Mucosa of descending colon (tissue), 3 donors: ENCODE results near the gene CNDP2. TPM values are rescaled to one million over a fixed set of nuclear protein-coding genes. Genes with fewer than 3 reads are reported as not detected.

Source experiments
- ATAC-seq: fragments of 200-7000 bp; cut with Tn5 transposase; one replicate; pipeline ENCODE4 v1.9.1; 2020; ENCODE audit warnings: mild to moderate bottlenecking, moderate library complexity
- DNase-seq, 3 donors: peaks; one replicate each; pipeline ENCODE4 v3.0.0-alpha.2; 2020
- H3K36me3 ChIP-seq: fragments of 200-600 bp; one replicate; pipeline ENCODE4 v1.8.0; 2021; ENCODE audit warnings: low read depth, mild to moderate bottlenecking
- H3K4me1 ChIP-seq: fragments of 200-600 bp; one replicate; pipeline ENCODE4 v1.8.0; 2021; ENCODE audit warnings: low read depth, mild to moderate bottlenecking
- H3K4me3 ChIP-seq: fragments of 200-600 bp; one replicate; pipeline ENCODE4 v1.8.0; 2021; ENCODE audit warnings: mild to moderate bottlenecking
- H3K9me3 ChIP-seq: fragments of 200-600 bp; one replicate; pipeline ENCODE4 v1.8.0; 2021; ENCODE audit warnings: mild to moderate bottlenecking
- intact Hi-C, 2 donors: fragments of 100-400 bp; cut with DNase I in 1 of 2; cut with micrococcal nuclease in 1 of 2; formaldehyde crosslinking; loops; one replicate each; pipeline versions ENCODE4 v1.11.0 to v1.11.1; 2022; cut with DNase I, micrococcal nuclease
- total RNA-seq, 3 donors: library from RNA; stranded (reverse); fragmentation: NEBNext Ultra II Directional in 2 of 3; extraction: Animal tissue kit (Norgen Biotek cat#: 25700) in 2 of 3; gene quantifications; one replicate each; pipeline versions ENCODE4 v1.2.1 to v1.2.4, GENCODE V29; 2021 to 2023
- TF ChIP-seq, protein P1 (sequence below): fragments of 200-600 bp; IDR thresholded peaks from one replicate; pipeline ENCODE4 v1.8.0; 2022; ENCODE audit warnings: antibody characterized with exemption, mild to moderate bottlenecking
- donor health status: DM: no; HTN: no; CAD: no; lungs with moderate emphysema.
- donor health status: DM: no; HTN: no; CAD: no.
- donor health status: DM: no; HTN: yes; CAD: no.

Gene CNDP2
- total RNA-seq, 3 donors from 2014 or later: 148 to 263 (median 244) TPM

DNA sequence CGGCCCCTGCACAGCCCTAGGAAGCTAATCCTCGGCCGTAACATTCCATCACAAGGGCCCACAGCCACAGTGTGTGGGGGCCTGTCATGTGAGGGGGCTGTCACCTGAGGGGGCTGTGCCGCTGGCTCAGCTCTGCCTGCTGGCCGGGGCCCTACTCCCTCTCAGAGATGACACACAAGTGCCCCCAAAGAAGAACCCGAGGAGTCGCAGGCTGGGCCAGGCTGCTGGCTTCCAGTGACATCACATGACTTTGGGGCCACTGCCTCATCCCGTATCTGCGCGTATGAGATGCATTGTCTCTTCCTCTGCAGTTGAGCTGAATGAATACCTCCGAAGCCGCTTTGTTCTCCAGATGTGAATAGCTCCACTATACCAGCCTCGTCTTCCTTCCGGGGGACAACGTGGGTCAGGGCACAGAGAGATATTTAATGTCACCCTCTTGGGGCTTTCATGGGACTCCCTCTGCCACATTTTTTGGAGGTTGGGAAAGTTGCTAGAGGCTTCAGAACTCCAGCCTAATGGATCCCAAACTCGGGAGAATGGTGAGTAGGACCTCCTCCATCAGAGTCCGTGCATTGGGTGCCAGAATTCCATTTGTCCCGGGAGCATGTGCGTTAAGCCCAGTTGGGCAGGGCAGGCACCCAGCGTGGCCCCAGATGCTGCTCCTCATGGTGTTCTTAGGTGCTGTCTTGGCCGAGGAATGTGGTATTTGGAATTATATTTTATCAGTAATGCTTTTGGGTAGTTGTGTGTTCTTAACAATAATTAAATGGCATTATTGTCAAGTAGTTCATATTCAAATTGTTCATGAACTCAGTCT lies 38.2 kb downstream of the CNDP2 start, which contains the start of gene CNDP1:
Gene CNDP1 (plus strand): TSS at position 351 of the 820 bp plus-strand sequence. CDS start 168 bp downstream, at position 519.
- no peaks in the 10 kb centered on the region for H3K36me3 ChIP-seq
- H3K4me1 ChIP-seq: no peaks in the 10 kb centered on the region
- no peak within 1 kb of the TSS for H3K4me3 ChIP-seq
- ATAC-seq (no peak), DNase-seq (peak in 1 of 3 donors; percentile 12)
- intact Hi-C loops: no loop called here
- no peaks in the 10 kb centered on the region for H3K9me3 ChIP-seq
- TF ChIP-seq, protein P1, sequence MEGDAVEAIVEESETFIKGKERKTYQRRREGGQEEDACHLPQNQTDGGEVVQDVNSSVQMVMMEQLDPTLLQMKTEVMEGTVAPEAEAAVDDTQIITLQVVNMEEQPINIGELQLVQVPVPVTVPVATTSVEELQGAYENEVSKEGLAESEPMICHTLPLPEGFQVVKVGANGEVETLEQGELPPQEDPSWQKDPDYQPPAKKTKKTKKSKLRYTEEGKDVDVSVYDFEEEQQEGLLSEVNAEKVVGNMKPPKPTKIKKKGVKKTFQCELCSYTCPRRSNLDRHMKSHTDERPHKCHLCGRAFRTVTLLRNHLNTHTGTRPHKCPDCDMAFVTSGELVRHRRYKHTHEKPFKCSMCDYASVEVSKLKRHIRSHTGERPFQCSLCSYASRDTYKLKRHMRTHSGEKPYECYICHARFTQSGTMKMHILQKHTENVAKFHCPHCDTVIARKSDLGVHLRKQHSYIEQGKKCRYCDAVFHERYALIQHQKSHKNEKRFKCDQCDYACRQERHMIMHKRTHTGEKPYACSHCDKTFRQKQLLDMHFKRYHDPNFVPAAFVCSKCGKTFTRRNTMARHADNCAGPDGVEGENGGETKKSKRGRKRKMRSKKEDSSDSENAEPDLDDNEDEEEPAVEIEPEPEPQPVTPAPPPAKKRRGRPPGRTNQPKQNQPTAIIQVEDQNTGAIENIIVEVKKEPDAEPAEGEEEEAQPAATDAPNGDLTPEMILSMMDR: no peak

DNA sequence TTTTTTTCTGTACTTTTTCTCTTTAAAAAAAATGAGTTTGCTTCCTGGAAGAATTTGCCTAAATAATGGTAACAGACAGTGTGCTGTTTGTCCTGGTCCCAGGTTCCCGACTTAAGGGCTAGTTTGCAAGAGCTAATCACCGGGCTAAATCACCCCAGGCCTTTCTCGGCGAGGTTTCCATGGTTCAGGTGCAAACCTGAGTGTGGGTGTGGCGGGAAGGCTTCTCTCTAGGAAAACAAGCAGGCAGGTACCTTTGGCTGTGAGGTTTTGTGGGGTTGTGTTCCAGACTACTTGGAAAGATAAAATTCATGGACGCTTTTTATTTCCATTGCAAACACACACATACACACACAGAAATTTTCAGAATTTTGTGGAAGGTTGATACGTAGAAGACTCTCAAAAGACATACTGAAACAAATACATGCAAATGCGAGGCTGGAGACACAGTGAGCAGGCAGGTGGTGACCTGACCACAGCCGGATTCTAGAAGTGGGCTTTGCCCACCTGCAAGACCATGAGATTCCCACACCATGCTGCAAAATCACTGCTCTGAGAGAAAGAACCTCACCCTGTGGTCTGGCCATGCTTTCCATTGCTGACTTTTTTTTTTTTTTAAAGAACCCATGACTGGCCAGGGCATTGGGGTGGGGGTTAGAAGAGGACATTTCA lies 39.0 kb downstream of the CNDP2 start:
- no peak overlapping the region for H3K4me3 ChIP-seq
- intact Hi-C loops: no loop called here
- no peaks in the 10 kb centered on the region for H3K9me3 ChIP-seq
- no peaks in the 10 kb centered on the region for H3K4me1 ChIP-seq
- TF ChIP-seq, protein P1: no peak
- H3K36me3 ChIP-seq: no peaks in the 10 kb centered on the region
- DNase-seq: peak in 1 of 3 donors; percentile 21
- peak; percentile 41 for ATAC-seq

DNA sequence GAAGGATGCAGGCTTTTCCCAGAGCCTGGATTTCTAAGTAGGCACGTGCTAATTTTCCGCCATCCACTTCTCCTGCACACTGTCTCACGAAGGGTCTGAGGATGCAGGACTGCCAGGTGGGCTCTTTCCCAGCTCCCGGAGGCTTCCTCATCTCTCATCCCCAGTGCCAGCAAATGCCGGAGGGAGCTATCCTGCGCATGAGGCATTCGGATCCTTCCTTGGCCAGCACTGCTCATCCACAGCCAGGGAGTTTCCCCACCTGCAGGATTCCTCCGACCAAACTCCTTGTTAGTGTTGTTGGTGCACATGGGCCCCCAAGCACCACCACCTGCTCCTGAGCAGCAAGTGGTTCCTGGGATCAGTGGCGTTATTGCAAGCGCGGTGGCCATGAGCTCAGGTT lies 43.1 kb downstream of the CNDP2 start:
- intact Hi-C loops: no loop called here

DNA sequence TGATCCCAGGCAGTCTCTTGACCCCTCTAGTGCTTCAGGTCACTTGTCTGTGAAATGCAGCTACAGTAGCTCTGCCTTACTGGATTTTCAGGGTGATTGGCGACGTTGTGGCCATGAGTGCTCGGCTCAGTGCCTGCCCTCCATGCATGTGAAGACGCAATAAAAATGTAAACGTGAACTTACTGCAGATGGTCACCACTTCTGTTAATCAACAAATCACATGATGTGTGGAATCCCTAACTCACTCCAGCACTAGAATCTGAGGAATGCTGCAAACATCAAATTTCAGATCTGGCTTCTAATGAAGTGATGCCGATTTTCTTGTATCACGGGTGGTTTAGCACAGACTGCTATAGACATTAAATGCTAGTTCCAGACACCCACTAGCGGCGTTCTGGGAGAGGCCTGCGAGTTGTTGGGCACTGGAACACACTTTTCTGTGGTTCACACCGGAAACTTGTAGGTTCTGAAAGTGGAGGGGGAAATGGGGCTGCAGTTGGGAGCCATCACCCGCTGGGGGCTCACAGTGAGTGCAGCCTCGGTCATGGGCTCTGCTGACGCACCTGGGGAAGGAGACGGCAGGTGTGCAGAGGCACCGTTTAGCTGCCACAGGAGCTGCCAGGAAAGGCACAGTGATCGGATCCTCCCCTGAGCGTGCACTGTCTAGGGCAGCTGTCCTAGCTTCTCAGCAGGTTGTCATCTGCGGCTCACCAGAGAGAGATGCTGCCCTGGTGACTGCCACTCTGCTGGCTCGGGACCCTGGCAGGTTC lies 44.7 kb downstream of the CNDP2 start:
- ATAC-seq: no peak
- TF ChIP-seq, protein P1: no peak
- DNase-seq: no peak
- no peak overlapping the region for H3K4me3 ChIP-seq
- H3K4me1 ChIP-seq: no peaks in the 10 kb centered on the region
- no peaks in the 10 kb centered on the region for H3K36me3 ChIP-seq
- H3K9me3 ChIP-seq: no peaks in the 10 kb centered on the region
- intact Hi-C loops: no loop called here

More for the DNA sequence above, 43.1 kb downstream of the CNDP2 start:
- no peak overlapping the region for H3K4me3 ChIP-seq
- H3K4me1 ChIP-seq: no peaks in the 10 kb centered on the region
- DNase-seq: no peak
- TF ChIP-seq, protein P1: no peak
- H3K36me3 ChIP-seq: no peaks in the 10 kb centered on the region
- H3K9me3 ChIP-seq: no peaks in the 10 kb centered on the region
- ATAC-seq: no peak

DNA sequence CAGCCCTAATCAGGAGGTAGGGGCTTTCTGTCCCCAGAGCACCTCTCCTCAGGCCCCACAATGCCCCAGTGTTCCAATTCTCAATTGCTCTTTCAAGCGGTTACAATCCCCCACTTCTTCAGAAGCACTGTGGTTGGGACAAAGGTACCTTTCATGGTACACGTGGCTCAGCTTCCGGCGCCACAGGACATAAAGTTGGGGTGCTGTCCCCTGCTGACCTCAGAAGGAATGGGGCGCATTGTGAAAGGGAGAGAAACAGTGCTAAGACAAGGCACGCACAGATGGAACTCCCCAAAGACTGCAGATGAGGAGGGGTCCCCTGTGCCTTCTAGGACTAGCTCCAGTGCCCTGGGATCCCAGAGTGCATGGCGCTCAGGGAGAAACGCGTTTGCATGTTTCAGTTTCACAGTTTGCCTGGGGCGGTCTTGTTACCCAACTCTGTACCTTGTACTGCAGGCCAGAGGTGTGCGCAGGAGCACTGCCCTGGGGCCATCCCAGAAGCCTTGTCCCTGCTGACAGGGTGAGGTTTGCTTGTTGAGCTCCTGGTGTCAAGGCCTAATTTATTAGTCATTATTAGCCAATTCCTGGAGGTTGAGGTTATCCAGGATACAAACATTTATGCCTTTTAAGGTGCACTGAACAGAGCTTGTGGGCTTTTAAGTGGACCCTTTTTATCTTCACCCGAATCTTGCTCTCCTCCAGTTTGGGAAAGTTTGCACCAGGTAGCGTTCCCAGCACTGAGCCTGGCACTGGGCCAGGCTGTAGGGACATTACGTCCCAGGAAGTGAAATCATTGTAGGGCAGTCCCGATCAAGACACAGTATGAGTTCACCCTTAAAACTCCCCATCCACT lies 45.8 kb downstream of the CNDP2 start:
- DNase-seq (peak in 2 of 3 donors; percentile 42 to 75), ATAC-seq (peak; percentile 95)
- no peak overlapping the region for H3K4me3 ChIP-seq
- no peaks in the 10 kb centered on the region for H3K36me3 ChIP-seq
- TF ChIP-seq, protein P1: no peak
- H3K9me3 ChIP-seq: no peaks in the 10 kb centered on the region
- intact Hi-C loops: no loop called here
- H3K4me1 ChIP-seq: no peaks in the 10 kb centered on the region
